Measurements from ENCODE around the gene TRAP1.
"Not testable (repeated sequence)": the region's sequence is repeated elsewhere in the genome, so short reads cannot be mapped to it uniquely, and the experiment has no call there.

Gene TRAP1

DNA sequence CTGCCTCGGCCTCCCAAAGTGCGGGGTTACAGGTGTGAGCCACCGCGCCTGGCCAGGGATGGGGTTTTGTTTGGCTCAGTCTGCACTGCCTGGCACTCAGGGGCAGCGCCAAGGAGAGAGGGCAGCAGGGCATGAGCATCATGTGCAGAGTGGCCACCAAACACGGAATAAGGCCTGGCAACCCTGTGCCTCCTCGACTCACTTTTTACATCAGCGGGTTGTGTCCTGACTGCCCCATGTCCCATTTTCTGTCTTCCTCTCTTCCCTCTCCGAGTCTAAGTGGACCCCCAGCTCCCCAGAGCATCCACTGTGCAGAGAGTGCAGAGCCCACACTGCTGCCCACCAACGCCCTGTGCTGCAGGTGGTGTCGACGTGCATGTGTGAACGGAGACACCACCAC is 18.2 kb upstream of the TRAP1 start:
- DNase-seq = no peak

- DNase-seq = no peak
These were observed 17.5 kb upstream of the TRAP1 start for GRCh38 chr16:3734758-3735221.

DNA sequence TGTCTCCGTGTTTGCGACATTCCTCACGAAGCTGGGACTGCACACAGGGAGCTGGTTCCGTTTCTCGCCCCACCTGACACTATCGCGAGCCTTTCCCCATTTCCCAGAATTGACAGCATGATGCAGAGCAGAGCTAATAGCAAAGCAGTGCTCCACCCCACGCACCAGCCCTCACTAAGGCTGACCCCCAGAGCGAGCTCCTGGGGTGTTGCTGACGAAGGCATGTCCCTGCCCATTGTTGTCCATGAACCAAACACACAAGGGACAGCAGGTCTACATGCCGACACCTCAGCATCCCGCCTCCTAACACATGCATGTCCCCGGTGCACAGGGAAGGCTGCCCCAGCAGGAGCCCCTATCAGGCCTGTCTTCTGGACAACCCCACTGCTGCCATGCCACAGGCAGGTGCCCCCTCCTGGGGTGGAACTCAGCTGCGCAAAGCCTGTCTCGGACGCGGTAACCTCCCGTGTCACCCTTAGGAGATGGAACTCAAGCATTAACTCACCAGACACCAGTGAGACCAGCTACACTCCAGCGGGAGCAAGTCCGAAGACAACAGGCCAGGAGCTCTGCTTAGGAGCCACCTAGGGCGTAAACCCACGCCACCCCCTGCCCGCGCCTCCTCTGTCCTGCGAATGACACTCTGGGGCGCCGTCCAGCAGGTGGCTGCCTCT is 16.9 kb upstream of the TRAP1 start:
- DNase-seq = no peak

- DNase-seq = no peak
These were observed 14.8 kb upstream of the TRAP1 start for GRCh38 chr16:3732171-3732570.

- DNase-seq = no peak
These were observed 14.0 kb upstream of the TRAP1 start for GRCh38 chr16:3731126-3731935.

DNA sequence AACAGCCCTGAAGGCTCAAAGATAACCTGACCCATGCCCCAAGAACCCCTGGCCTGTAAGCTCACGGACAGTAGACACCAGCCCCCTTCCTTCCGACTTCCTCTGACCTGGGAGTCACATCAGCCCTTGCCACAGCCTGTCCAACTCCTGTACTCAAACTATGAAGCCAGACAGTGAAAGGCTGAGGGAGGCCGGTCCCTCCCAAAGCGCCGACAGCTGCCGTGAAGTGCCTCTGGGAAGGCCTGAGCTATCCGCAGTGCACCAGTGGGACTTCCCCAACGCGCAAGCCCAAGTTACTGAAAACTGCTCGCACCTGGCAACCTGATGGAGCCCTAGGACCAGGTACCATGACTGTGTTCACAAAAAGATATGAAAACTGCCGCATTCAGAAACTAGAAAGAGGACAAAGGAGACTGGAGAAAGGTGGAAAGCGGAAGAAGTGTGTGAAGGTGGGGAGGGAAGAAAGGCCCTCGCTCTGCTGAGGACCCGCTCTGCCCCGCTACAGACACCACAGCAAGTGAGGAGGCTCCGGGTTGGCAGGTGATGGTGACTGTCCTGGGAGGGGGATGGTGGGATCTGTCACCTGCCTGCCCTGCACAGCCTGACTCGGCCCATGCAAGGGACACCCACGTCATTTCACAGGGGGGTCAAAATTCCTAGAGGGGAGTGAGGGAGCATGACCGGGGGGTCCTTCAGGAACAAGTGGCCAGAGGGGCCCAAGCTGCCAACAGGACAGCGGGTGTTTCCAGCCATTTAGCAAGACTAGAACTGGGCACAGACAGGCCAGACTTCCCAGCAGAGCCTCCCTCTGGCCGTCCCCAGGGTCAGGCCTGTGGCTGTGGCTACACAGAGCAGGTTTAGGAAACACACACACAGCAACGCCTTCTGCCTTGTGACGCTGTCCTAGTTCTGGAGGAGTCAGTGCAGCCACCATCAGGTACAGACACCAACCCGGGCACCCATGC is 13.1 kb upstream of the TRAP1 start:
- no peak for DNase-seq

DNA sequence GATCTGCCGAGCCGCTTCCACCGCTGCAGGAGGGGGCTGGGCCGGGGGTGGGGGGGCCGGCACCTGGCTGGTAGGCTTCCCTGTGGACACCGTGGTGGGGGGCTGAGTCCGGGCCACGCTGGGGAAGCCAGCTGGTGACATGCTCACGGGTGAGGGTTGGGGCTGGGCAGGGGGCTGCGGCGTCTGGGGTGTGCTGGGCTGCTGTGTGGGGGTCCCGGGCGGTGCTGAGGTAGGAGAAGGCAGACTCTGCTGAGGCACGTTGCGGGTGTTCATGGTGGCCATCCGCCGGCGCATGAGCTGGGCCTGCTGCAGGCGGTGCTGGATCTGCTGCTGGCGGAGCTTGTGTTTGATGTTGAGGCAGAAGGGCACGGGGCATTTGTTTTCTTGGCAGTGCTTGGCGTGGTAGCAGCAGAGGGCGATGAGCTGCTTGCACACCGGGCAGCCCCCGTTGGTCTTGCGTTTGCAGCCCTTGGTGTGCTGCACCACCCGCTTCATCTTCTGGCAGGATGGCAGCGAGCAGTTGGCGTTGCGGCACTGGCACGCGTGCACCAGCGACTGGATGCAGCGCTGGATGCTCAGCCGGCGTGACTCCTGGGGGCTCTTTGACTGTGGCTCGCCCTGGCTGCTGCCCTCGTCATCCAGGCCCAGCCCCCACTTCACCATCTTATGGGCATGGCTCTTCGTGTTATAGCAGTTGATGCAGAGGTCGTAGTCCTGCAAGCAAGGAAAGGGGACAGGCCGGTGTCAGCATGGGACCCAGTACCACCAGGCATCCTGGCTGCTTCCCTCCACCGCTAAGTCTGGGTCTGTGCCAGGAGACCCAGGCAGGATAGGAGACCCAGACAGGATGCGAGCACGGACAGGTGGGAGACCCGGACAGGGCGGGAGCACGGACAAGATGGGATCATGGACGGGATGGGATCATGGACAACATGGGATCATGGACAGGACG is 12.1 kb upstream of the TRAP1 start:
- no peak for DNase-seq

GRCh38 chr16:3728424-3729160 is 11.3 kb upstream of the TRAP1 start:
- DNase-seq = no peak

- no peak for DNase-seq
These were observed 10.6 kb upstream of the TRAP1 start for GRCh38 chr16:3727806-3728381.

DNA sequence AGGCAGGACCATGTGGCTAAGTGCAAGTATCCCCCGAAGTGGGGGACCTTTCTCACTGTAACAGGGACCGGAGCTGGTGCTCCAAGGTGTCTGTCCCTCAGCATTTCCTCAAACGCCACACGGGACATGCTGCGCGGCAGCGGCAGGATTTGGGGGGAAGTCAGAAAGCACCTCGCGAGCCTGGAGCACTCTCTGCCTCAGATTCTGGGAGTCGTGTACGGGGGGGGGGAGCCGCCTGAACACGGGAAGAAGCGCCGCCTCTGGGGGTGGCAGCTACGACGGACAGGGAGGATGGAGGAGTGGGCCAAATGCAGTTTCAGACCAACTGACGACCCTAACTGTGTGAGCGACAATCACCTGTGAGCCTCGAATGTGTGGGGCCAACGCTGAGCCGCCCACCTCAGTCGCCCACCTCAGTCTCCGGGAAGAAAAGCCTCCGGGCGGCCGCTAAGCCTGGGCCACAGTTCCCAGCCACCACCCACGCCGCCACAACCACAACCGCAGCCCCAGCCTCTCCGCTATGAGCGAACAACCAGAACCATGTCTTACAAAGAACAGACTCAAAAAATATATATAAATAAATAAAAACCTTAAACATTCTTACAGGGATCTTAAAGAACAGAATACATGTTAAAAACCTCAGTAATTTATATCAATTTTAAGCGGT is 8.8 kb upstream of the TRAP1 start:
- no peak for DNase-seq

- no peak for DNase-seq
These were observed 8.0 kb upstream of the TRAP1 start for GRCh38 chr16:3725276-3725675.

GRCh38 chr16:3722508-3722907 is 5.2 kb upstream of the TRAP1 start:
- no peak for DNase-seq

DNA sequence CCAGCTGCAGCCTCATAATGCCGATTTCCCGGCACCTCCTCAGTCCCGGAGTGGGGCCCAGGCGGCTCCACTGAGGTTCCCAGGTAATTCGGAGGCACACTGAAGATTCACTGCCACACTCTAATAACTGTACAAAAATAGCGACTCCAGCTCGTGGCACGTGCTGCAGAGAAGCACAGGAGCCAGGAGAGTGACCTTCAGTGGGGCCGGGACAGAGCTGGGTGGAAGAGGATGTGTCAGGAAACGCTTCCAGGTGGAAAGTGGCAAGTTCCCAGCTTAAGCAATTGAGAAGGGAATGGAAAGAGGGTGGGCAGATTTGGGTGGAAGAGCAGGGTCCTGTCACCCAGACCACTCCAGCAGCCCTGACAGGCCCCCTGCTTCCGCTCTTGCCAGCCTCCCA is 3.1 kb upstream of the TRAP1 start:
- DNase-seq = no peak

- DNase-seq = no peak
These were observed 1.3 kb upstream of the TRAP1 start for GRCh38 chr16:3718628-3719027.

DNA sequence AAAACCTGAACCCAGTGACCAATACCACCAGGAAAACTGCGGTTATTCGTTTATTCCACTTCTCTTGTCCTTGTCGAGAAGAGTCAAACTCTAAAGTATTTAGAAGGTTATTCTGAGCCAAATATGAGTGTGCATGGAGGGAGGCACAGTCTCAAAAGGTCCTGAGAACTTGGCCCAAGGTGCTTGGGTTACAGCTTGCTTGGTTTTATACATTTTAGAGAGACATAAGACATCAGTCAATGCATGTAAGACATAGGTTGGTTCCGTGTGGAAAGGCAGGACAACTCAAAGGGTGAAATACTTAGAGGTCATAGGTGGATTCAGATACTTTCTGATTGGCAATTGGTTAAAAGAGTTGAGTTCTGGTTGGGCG is 681 bp upstream of the TRAP1 start:
- no peak for DNase-seq

- DNase-seq = no peak
These were observed 491 bp downstream of the TRAP1 start for GRCh38 chr16:3716831-3717234.

DNA sequence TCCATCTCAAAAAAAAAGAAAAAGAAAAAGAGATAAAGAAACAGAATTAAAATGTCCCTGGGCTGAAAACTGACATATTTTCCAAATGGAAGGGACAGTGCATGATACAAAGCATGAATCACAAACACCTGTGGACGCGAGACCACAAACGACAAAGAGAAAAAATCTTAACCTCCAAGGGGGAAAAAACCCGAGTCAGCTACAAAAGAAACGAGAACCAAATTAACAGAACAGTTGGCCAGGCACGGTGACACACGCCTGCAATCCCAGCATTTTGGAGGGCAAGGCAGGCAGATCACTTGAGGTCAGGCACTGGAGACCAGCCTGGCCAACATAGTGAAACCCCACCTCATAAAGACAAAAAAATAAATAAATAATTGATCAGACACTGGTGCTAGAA is 1.9 kb downstream of the TRAP1 start:
- no peak for DNase-seq

DNA sequence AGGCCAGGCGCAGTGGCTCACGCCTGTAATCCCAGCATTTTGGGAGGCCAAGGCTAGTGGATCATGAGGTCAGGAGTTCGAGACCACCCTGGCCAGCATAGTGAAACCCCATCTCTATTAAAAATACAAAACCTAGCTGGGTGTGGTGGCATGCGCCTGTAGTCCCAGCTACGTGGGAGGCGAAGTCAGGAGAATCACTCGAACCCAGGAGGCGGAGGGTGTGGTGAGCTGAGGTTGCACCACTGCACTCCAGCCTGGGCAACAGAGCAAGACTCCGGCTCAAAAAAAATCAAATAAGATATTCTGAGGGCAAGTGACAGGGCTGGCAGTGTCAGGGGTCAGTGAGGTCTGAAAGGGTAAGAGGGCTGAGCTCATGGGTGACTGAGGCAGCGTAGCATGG is 2.9 kb downstream of the TRAP1 start:
- DNase-seq = not testable (repeated sequence)

DNA sequence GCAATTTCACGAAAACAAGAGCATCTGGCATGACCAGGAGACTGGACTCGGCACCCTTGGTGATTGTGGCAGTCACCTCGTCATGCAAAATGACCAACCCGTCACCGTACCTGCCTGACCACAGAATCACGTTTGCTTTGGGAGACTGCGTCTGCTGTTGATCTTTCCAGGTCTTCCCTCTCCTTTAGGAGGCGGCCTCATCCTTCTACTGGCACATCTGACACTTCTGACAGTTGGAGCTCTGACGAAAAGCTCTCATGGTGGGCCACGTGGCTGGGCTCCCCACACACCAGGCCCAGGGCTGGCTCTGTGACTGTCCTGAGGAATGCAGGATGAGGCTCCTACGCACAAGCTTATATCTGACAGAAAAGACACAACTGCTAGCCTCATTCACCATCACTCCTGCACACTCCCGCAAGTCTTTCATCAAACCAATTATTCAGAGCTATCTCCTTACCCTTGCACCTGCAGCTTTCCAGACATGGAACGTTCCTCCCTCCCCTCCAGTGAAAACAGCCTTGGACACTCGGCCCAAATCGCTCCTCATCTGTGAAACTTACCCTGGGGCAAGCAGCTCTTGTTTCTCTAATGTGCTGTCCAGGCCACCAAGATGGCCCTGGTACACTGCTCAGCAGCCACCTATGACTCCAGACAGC is 3.6 kb downstream of the TRAP1 start:
- no peak for DNase-seq

- no peak for DNase-seq
These were observed 4.4 kb downstream of the TRAP1 start for GRCh38 chr16:3712861-3713372.

Data from NCI-H2107 (cell line).